C1 segment of cervical spinal cord (tissue), 14 donors: ENCODE measurements around the gene KCTD16.

Experiments used
- DNase-seq, 14 donors: peaks; one replicate each; lab custom pipeline; 2025; lab: John Stamatoyannopoulos, UW

Gene KCTD16

DNA sequence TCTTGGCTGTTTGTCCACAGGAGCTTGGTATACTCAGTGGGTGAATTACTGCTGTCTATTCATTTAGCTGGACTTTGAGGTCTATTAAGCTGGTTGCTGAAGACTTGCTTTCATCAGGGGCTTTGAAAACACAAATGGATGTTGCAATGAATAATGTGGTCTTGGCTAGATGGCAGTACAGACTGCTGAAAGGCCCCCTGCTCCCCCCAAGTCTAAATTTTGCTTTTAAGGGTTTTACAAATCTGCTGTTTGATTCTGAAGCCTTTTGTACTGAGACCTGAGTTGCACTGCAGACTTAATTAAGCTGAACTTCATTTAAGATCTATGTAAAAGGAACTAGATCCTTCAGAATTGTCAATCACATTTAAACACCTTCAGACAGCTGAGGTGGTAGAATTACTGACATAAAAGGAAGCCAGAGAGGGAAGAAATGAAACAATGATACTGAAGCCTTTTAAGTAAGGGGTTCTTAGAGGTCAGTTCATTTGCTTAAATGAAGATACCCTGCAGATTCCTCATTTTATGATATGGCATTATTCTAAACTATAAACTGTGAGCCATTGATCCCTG, 37.3 kb downstream of the KCTD16 start:
- DNase-seq = no peak

DNA sequence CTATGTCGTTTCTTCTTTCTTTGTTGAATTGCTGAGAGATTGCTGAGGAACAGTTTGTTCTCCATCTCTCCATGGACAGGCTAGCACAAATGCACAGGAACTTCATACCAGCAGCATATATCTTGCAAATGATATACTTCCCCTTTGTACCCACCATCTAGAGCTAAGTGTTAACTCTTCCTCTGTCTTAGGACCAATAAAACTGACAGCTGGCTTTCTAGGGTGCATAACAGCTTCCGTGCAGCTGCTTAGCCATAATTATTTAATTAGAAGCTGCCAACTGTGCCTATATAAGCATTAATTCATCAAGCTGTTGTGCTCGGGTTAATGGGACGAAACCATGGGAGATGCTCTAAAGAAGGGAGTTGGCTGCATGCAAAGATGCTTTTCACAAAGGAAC, 38.7 kb downstream of the KCTD16 start:
- DNase-seq = no peak

DNA sequence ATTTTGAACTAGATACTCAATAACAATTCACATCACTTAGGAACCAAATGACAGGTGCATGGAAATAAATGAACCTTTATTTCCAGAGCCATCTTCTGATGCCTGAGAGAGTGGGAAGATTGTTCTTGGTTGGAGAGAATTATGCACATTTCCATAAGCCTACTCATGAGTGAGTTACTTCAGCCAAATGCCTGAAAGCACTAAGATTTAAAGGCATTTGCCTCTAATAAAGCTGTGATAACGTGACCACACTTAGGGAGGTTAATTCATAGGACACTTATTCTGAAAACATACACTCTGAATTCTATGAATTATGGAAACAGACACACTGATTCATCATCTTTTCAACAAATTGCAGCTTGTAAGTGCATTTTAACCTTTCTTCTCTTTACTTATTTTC, 40.0 kb downstream of the KCTD16 start:
- no peak for DNase-seq

DNA sequence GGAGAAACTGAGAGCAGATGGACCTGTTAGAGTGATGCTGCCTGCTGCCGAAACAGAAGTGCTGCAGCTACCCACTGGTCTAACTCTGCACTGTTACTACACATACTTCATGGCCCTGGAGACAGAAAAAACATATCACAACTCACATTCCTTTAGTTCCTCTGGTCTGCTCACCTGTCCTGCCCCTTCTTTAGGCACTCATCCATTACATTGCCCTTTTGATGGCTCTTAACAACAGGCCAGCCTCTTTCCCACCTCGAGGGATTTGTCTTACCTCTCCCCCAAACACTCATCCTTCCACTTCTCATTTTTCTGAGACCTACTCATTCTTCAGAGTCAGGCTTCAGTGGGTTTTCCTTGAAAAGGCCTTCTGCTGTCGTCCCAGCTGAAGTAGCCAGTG, 49.2 kb downstream of the KCTD16 start:
- no peak for DNase-seq

DNA sequence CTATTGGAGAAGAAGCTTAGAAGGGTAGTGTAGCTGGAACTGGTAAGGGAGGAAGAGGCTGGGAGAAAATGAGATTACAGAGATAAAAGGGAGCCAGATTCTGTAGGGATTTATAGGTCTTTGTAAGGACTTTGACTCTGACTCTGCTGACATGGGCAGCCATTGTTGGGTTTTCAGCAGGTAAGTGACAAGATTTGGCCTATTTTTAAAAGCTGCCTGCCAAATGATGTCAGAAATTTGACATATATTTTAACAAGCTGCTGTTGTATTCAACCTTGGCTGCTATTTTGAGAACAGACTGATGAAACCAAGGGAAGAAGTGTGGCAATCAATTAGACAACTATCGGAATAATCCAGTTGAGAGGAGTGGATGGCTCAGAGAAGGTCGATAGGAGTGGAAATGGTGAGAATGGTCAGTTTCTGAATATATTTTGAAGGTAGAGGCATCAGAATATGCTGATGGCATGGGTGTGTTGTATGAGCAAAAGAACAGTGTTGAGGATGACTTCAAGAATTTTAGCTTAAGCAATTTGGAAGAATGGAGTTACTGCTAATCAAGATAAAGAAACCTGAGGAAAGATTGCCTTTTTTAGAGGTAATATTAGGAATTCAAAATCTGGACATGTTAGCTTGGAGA, 56.8 kb downstream of the KCTD16 start:
- no peak for DNase-seq

DNA sequence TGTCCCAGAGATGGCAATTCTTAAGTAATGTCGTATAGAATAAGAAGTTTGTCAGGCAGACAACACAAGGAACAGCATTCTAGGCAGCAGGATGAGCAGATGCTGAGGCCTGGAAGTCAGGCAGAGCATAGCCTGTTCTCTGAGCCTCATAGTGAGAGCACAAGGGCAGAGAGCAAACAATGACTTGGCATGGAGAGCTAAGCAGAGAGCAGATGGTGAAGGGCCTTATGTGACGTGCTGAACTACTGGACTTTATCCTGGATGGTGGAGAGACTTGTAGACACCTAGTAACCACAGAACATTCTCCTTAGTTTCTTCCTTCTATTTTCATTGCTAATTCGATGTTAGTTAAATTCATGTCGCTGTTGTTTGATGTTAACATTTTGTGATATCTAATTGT, 60.1 kb downstream of the KCTD16 start:
- no peak for DNase-seq

DNA sequence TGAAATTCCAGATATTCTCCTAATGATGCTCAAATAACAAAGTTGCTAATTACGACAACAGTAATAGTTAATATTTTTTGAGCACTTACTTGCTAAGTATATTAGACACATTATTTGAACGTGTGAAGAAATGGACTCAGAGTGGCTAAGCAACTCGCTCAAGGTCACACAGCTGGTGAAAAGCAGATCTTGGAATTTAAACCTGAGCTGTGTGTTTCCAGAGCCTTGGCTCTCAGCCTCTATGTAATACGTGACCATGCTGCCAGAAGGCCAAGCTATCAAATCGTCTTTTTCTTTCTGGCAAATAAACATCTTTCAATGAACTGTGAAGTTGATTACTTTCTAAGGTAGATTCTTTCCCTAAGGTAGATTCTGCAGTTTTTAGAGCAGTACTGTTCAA, 61.6 kb downstream of the KCTD16 start:
- DNase-seq = no peak

DNA sequence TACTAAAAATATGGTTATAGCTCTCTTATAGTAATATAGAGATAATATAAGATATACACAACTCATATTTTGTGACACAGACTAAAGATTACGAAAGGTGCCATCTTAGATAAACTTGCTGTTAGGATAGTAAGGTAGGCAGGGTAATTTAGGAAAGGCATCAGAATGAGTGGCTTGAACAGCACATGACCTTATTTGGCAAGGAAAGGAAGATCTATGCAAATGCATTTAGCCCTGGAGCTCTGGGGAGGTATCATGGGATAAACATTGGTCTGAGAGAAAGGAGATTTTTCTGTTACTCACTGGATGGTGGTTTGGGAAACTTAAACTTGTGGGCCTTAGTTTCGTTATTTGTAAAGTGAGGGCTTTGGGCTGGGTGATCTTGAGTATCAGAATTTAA, 65.8 kb downstream of the KCTD16 start:
- no peak for DNase-seq

DNA sequence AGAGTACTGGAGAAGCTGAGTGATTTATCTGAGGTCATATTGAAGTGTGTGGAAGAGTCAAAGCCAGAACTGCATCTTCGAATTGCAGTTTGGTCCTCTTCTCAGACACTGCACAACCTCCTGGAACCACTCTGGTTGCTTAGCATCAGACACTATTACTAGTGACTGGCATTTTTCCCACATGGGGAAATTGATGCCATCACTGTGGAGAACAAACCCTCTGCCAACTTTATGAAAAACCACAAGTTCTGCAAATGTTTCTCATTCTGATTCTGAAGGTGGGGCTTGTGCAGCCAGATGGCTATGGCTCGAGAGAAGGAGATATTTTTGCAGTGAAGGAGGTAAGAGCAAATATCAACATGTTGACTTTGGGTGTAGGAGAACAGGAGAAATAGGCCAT, 67.2 kb downstream of the KCTD16 start:
- peak in 3 of 14 donors; percentile 2 to 4 (median 4) for DNase-seq

DNA sequence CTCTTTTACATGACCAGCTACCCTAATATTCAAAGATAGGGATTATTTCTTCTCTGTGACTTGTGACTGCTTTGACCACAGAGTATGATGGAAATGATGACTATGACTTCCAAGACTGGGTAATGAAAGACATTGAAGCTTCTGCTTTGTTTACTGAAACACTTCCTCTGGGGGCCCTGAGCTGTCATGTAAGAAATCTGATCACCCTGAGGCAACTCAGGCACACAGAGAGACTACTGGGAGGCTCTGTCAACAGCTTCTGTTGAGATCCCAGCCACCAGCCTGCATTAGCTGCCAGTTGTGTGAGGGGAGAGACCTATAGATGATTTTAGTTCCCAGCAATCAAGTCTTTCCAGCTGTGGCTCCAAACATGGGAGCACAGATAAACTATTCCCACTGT, 76.5 kb downstream of the KCTD16 start:
- DNase-seq = no peak

DNA sequence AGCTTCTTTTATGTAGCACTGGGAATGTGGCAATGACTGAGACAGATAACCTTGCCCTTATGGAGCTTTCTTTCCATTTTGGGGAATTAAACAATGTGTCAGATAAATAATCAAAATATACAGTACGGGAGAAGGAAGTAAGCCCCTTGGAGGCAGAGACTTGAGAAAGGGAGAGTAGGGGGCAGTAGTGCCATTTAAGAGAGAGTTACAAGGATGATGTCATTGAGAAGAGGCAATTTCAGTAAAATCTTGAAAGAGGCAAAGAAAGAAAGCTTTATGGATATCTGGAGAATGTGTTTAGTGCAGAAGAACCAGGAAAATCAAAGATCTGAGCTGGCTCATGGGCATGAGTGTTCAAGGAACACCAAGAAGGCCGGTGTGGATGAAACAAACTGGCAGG, 77.3 kb downstream of the KCTD16 start:
- no peak for DNase-seq

DNA sequence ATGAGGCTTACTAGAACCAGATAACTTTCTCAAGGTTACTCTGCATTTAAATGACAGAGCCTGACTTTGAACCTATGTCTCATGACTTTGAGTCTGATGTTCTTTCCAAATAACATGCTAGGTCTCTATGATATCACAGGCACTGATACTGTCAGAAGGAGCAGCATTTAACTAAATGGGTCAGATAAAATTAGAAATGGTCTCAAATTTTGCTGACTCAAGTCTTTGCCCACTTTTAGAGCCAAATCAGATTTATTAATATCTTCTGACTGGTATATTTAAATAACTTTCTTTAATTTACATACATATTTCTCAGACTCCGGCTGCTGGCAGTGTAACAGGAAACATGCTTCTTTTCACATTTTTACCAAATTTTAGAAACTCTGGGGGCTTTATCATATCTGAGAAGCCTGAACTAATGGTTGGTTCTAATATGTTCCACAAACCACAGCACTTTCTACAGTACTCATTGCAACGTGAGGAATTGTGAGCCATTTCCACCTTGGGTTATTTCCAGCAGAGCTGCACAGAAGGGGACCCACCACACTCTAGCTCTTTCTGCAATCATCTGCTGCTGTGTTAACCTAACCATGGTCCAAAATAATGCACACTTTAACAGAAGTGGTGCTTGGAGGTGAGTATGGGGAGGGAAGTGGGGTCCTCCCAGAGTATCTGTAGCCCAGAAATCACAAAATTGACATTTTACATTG, 79.2 kb downstream of the KCTD16 start:
- DNase-seq = no peak

DNA sequence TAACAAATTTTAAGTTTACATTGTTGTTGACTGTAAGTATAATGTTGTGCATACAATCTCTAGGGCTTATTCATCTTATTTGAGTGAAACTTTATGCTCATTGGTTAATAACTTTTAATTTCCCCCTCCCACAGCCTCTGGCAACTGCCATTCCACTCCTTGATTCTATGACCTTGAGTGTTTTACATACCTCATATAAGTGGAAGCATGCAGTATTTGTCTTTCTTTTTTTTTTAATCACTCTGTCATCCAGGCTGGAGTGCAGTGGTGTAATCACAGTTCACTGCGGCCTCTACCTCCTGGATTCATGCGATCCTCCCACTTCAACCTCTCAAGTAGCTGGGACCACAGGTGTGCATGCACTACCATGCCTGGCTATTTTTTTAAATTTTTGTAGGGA, 83.9 kb downstream of the KCTD16 start:
- no peak for DNase-seq

DNA sequence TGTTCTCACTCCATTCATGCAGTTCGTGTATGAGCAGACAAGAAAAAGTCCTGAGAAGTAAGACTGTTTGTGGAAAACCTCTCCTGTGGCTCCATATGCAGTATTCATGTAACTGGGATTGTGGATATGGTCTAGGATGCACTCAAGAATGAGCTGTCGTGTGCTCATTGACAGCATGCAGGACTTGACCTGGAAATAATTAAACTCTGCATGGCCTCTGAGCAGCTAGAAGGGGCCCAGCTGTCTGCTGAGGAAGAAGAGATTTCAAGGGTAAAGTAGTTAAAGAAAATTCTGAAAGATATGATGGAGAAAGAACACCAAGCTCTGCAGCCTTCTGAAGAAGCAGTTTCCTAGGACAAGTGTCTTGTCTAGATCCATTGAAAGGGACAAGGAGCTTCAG, 89.4 kb downstream of the KCTD16 start:
- no peak for DNase-seq

DNA sequence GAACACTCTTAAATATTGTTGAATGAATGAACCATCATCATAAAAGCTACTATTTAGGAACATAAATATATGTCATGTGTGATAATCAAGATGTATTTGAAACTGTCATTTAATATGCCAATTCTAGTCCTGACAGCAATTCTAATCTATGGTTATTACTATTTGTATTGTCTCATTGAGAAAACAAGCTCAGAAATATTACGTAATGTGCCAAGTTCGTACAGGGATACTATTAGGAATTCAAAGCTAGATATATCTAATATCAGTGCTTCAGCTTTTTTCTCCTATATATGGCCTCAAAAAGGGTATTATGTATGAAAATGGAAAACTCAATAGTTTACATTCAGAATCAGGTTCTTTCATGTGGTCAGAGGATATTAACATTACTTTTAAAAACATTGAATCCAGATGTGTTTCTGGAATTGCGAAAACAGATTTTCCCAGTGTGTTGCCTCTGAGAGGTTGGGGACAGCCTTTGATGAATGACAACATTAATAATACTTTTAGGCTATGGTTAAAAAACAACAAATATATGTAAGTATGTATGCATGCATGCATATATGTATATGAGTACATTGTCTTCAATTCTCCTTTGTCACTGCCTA, 95.1 kb downstream of the KCTD16 start:
- DNase-seq = no peak

DNA sequence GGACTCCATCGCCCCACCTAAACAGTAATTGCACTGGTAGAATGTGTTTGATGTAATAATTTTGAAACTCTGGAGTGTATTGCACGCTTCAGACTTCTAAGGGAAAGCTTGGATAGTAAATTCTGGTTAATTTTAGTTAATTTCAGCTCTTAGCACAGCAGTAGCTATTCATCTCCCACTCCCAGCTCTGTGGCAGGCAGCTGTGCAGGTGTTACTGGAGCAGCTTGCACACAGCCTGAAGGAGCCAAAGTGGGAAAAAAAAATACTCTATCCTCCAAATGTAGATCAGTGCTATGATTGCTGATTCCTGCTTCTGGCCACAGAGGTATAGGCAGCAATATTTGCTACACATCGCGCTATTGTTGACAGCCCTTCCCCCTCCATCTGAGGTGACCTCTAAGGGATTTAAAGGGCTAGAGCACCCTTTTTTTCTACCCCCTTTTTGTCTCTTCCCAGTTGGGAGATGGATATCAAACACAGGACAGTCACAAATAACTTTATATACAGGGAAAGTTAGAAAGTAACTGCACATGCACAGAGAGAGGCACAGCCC, 97.4 kb downstream of the KCTD16 start:
- no peak for DNase-seq

DNA sequence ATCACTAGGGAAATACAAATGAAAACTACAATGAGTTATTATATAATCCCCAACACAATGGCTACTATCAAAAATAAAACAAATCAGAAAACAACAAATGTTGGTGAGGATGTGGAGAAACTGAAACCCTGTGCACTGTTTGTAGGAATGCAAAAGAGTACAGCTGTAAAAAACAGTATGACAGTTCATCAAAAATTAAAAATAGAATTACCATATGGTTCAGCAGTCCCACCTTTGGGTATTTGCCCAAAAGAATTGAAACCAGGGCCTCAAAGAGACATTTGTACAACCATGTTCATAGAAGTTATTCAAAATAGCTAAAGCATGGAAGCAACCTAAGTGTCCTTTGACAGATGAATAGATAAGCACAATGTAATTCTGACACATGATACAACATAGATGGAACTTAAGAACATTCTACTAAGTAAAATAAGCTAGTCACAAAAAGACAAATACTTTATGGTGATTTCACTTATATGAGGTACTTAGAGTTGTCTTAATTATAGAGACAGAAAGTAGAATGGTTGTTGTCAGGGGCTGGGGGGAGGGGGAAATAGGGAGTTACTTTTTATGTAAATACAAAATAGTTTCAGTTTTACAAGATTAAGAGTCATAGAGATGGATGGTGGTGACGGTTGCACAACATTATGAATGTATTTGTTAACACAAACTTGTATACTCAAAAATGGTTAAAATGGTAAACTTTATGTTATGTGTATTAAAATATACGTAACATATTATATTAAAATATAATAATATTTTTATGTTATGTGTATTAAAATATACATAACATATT, 102.8 kb downstream of the KCTD16 start:
- no peak for DNase-seq

DNA sequence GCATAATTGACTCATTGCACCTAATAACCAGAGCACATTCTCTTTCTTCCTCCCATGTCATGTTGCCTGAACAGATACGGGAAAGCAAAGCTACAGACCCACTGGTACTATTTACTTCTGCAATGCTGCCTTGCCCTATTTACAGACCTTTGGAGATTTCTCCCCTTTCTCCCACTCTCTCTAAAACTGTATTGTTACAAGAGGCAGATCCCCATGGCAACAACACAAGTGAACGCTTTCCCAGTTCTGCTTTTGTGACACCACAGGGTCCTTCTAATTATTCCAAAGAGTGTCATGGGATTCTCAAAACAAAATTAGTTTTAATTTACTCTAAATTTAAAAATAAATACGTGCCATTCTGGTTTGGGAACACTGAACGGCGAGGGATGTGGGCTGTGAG, 104.7 kb downstream of the KCTD16 start:
- no peak for DNase-seq

DNA sequence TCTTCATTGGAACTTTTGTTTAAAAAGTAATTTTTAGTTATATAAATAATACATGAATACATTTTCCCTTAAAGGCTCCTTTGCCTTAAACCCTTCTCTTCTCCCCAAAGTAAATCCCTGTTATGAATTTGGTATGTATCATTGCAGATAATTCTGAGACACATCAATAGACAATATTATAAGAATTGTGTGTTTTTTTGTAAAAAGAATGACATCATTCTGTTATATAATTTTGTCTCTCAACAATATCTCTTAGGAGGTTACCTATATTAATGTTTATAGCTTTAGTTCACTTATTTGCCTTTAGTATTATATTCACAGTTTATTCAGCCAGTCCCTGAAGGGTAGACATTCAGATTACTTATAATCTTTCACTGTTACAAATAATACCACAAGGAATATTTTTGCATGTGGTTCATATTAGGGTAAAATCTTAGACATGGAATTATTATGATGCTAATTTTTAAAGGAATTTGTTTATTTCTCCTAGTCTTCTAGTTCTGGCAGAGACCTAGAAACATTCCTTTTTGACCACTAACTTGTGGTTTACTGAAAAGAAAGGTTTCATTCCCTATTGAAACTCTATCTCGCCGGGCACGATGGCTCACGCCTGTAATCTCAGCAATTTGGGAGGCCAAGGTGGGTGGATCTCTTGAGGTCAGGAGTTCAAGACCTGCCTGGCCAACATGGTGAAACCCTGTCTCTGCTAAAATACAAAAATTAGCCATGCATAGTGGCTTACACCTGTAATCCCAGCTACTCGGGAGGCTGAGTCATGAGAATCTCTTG, 105.6 kb downstream of the KCTD16 start:
- no peak for DNase-seq

DNA sequence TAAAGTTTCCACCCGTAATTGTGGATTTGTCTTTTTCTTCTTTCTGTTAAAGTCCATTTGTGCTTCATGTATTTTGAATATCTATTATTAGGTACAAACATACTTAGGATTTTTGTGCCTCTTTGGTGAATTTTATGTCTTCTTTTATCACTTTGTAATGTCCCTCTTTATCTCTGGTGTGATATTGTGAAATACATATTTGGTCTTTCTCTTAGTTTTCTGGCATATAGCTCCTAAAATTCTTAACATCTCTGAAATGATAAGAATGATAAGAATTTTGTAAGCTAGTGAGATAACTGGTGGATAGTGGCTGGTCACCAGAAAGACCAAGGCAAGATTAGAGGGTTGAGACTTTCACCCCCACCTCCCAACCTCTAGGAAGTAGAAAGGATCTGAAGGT, 111.1 kb downstream of the KCTD16 start:
- no peak for DNase-seq

DNA sequence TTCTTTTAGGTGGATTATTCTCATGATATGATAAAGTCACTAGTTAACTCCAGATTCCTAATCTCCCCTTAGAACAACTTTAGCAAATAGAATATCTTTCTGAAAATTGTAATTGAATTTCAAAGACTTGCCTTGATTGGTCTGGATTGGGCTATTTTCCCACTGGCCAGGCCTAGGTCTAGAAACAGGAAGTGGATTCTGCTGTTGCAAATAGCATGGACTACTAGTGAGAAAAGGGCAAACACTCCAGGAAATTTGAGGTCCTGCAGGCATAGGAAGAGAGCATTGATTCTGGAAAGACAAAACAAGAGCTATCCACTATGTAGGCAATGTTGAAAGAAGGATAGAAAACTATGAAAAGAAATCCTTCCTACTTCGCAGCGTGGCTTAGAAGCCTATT, 113.4 kb downstream of the KCTD16 start:
- DNase-seq = no peak
